HG03175 (cell line): ENCODE results near the gene GLT8D2.

Experiments
- ATAC-seq: cut with Tn5 transposase; IDR thresholded peaks from one replicate; pipeline ENCODE4 v1.9.1; 2021; ENCODE audit warnings: mild to moderate bottlenecking, moderate library complexity; ENCODE audit not compliant: unreplicated experiment

Gene GLT8D2, protein sequence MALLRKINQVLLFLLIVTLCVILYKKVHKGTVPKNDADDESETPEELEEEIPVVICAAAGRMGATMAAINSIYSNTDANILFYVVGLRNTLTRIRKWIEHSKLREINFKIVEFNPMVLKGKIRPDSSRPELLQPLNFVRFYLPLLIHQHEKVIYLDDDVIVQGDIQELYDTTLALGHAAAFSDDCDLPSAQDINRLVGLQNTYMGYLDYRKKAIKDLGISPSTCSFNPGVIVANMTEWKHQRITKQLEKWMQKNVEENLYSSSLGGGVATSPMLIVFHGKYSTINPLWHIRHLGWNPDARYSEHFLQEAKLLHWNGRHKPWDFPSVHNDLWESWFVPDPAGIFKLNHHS

DNA sequence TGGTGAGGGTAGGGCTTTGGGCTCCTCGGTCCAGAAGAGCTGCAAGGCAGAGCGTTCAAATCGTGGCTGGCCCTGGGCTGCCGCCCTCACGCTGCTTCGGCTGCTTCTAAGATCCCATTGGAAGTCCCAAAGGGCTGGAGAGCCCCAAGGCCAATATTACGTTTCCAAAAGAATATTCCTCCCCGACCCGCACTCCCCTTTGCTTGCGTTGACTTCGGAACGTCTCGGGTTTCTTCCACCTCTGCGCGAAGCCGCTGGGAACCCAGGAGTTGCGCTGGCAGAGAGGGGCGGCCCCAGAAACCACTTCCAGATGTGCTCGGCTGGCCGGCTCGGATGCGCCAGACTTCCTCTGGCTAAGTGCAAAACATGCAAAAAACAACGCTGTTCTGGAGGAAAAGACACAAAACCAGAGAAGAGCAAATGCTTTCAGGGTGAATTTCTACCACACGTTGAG, at the start of gene GLT8D2:
GLT8D2 (minus strand) TSS at position 285 of the 454 bp plus-strand sequence. CDS start 30,539 bp downstream, outside the sequence.
- no peak for ATAC-seq

DNA sequence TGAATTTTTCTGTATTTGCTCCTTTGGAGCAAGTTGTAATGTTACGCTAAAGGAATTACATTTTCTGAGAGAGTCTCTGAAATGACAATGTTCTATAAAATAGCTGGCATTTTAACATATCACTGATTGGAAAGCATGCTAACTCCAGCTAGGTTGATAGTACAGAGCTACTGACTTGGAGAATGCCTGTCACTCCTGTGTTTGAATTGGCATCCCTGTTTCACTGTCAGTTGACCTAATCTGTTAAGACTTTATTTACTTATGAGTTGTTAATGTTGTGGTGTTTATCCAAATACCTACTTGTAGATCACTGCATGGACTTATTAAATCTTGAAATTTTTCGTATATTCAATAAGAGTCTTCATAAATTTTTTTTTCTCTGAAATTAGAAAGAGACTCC, 48.0 kb upstream of the GLT8D2 start:
- ATAC-seq = no peak

DNA sequence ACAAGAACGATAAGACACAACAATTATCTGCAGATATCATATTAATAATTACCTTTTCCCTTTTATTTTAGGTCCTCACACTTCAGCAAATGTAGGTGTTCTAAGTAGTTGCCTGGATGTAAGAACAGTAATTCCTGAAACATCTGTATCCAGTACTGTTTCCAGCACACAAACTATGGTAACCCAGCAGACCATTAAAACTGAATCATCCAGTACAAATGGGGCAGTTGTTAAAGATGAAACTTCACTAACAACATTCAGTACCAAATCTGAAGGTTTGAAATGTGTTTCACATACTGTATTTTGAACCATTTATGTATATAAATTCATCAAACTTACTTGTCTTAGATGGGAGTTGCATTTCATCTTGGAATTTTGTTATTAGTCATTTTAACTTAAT, 45.3 kb upstream of the GLT8D2 start:
- ATAC-seq = no peak

DNA sequence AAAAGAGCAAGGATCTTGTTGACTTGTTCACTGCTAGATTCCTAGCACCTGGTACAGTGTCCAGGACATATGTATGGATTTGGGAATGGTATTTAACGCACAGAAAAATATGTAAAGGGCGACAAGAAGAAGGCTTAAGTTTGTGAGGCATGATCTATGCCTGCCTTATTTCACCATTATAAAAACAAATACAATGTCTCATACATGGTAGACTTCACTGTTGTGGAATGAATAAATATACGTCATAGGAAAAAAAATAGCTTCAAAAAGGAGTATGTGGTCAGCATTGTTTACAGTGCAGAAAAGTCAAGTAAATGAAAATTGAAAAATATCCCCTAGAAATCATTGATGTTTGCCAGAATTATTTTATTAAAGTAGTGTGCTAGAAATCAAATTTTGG, 44.3 kb upstream of the GLT8D2 start:
- ATAC-seq = no peak

DNA sequence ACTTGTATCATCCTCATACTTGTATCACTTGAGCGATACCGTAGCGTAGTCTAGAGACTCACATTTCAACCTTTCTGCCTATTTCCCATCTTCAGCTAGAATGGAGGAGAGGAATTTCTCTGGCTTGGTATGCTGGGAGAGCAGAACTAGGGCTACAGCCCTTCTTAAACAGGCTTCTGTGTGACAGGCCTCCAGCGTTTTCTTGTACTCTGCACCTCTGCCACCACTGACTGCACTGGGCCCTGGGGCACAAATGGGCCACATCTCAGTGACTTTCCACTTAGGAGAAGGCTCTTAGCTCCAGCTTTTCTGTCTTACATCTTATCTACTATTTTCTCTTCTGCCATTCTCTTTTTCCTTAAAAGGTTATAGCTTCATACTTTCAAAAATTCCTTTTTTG, 41.1 kb upstream of the GLT8D2 start:
- no peak for ATAC-seq

DNA sequence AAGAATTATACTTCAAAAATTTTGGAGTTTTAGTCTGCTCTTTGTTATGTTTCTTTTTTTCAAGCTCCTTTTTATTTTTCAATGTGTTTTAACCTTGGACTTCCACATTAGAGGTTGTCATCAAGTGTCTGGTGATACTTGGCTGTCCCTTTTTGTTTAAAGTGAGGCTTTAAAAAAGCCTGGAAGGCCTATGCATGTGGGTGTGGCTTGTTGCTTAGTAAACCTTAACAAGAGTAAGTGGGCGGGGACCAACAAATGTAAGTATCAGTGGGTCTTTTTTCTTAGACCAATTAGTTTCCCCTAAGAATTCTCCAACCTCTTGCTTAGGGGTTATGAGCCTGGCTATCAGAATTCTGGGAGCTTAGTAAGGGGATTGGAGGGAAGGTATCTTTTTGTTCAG, 40.7 kb upstream of the GLT8D2 start:
- no peak for ATAC-seq

DNA sequence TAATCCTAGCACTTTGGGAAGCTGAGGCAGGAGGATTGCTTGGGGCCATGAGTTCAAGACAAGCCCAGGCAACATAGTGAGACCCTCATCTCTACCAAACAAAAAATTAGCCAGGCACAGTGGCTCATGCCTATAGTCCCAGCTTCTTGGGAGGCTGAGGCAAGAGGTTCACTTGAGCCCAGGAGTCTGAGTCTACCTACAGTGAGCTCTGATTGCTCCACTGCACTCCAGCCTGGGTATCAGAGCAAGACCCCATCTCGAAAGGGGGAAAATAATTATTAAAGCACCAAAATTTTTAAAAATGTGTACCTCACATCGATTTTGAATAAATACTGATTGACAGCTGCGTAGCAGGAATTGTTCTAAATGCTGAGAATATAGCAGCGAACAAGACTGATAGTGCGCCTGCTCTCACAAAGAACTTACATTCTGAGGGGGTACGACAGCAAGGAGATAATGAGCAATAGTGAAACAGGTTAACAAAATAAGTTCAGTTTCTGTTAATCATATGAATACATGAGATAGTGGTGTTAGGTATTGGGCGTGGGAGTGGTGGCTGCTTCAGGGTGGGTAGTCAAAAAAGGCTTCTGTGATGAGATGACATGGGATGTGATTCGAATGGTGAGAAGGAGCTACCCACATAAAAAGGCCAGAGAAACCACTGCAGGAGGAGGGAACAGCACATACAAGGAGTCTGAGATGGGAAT, 33.9 kb upstream of the GLT8D2 start:
- ATAC-seq = no peak

DNA sequence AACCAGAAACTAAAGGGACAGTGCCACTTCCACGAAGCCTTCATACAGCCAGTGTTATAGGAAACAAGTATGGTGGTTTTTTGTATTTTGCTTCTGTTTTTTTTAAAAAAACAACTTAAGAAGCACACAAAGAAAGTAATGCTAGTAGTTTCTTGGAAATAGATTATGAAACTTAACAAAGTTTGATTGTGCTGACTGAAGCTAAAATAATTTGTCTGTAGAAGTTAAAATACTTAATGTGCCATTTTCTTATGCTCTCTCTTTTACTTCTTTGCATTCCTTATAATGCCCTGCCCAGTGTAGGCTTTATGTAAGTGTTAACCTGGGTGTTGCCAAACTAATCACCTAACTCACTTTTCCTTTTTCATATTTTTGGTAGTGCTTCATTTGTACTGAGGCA, 30.8 kb upstream of the GLT8D2 start:
- ATAC-seq = no peak

DNA sequence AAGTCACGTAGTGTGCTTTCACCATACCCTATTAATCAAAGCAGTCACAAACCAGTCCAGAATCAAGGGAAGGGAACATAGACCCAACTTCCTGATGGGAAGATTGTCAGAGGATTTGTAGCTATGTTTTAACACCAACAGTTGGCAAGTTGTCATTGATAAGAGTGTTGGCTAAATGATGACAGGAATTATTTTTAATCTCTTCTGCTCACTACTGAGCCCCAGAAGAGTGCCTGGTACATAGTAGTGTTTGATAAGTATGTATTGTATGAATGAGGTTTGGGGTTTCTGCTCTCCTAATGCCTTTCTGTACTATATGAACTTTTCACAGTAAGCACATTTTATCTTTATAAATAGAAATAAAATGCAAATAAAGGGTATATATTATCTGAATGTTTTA, 29.0 kb upstream of the GLT8D2 start:
- ATAC-seq = no peak

DNA sequence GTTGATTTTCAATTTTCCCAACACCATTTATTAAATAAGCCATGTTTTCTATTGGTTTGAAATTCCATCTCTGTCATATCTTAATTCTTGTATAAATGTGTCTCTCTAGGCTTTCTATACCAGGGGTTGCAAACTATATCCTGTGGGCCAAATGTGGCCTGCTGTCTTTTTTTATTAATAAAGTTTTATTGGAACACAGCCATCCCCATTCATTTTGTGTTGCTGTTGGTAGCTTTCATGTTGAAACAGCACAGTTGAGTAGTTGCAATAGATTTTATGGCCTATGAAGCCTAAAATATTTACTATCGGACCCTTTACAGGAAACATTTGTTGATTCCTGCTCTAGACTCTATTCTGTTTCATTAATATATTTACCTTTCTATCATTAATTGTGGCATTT, 23.7 kb upstream of the GLT8D2 start:
- no peak for ATAC-seq

DNA sequence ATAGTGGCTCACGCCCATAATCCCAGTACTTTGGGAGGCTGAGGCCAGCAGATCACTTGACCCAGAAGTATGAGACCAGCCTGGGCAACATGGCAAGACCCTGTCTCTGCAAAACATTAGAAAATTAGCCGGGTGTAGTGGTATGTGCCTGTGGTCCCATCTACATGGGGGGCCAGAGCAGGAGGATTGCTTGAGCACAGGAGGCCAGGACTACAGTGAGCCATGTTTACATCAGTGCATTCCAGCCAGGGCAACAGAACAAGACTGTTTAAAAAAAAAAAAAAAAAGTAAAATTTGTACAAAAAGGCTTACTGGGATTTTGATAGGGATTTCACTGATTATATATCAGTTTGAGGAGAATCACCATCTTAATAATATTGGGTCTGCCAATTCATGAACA, 22.1 kb upstream of the GLT8D2 start:
- ATAC-seq = no peak

DNA sequence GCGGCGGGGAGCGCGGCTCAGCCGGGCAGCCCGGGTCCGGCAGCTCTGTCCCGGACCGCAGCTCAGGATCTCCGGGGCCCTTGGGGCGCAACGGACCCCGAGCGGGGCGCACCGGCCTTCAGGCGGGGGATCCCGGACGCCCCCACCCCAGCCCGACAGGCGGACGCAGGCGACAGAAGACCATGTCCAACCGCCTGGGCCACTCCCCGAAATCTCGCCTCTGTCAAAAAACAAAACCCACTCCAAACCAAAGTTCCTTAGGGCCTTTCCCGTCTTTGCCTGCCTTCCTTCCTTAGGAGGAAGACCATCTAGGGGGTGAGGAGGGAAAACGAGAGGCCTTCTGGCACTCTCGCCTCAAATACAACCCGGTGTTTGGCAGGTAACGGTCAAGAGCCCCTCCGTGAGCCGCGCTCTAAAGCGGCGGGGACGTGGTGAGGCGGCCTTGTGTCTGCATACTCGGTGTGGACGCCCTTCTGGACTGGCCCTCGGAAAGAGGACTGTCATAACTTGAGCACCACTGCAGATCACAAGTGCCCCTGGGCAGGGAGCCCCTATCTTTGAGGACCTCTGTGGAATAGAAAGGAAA, 14.9 kb upstream of the GLT8D2 start:
- no peak for ATAC-seq

DNA sequence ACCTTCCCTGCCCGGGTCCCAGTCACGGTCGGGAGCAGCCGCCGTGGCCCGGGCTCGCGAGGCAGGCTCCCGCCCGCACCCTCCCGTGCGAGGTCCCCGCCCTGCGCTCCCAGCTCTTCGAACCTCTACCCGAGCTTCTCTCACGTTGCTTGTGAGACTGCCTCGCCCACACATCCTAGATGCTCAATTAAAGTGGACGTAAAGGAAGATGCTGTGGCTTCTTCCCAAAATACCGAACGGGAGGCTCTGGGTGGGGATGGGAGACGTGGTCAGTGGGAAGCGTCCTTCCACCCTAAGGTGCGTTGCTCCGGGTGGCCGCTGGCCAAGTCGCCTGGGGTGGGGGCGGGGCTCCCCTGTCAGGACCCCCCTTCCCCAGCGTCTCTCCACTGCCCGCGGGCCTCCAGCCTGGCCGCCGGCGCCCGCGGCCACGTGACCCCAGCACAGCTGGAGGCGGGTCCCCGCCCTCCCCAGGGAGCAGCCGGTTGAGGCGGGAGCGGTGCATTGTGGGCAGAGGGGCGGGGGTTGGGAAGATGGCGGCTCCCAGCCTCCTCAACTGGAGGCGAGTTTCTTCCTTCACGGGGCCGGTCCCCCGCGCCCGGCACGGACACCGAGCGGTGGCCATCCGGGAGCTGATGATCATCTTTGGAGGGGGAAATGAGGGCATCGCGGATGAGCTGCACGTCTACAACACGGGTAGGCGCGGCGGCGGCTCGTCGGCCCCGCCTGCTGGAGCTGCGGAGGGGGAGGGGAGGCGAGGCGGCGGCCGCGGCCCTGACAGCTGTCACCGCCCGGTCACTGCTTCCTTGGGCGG, 14.2 kb upstream of the GLT8D2 start, which contains the start of gene HCFC2:
HCFC2 (plus strand) TSS at position 501 of the 811 bp plus-strand sequence; CDS start at position 531, 30 bp downstream.
- peak; percentile 91 for ATAC-seq

DNA sequence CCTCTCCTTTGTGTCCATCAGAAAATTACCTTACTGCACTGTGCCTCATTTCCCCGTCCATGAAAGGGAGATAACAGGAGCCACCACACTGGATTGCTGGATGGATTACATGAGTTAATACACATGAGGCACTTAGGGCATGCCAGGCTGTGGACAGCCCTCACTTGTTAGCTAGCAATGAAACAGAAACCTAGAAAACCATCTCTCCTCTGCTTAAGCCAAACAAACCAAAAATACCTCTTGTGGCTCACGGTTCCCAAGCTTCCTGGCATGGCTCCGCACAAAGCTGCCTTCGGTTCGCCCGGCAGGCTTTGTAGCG, 13.7 kb upstream of the GLT8D2 start:
- peak; percentile 39 for ATAC-seq

DNA sequence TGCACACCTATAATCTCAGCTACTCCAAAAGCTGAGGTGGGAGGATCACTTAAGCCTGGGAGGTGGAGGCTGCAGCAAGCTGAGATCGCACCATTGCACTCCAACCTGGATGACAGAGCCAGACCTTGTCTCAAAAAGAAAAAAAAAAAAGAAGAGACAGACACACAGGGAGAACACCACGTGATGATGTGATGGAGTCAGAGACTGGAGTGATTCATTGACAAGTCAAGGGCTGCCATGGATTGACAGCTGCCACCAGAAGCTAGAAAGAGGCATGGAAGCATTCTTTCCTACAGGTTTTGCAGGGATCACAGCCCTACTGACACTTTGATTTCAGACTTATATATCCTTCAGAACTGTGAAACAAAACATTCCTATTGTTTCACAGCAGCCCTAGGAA, 10.8 kb upstream of the GLT8D2 start:
- ATAC-seq = no peak

DNA sequence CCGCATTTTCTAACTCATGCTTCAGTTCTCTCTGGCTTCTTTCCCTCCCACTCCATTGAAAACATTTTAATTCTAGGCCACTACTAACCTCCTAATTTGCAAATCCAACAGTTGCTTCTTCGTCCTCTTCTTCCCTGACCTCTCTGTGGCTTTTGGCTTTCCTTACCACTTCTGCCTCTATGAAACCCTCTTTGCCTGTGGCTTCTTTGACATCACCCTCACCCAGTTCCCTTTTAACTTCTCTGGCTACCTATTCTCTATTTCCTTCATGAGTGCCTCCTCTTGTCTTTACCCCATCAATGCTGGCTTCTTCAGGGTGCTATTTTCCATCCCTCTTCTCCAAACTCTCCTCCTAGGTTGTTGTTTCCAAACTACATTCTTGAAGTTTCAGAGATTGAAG, 10.0 kb upstream of the GLT8D2 start:
- ATAC-seq = no peak

DNA sequence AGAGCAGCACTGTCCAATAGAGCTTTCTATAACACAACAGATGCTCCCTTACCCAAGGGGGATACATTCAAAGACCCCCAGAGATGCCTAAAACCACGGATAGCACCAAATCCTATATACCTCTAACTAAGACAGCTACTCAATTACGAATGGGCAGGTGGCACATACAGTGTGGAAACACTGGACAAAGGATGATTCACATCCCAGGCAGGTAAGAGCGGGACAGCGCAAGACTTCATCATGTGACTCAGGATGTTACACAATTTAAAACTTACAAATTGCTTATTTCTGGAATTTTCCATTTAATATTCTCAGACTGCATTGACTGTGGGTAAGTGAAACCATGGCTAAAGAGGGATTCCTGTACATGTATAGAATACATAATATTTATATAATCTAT, 8.8 kb upstream of the GLT8D2 start:
- ATAC-seq = no peak

DNA sequence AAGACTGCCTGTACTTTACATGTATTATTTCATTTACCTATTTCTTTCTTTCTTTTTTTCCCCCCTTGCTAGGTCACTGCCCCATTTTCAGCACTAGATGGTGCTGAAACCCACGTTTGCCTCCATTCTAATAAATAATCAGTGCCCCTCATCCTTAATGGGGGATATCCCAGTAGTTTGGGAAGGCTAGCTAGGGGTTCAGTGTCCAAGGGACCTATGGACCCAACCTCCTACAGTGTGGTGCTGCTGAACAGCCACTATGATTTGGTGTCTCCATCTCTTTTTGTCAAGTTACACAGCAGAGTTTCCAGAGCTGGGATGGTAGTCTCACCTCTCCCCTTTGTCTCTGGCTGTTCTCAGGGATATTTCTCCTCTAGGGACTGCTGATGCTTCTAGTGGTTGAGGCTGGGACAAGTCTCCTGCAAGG, 7.8 kb upstream of the GLT8D2 start:
- no peak for ATAC-seq

DNA sequence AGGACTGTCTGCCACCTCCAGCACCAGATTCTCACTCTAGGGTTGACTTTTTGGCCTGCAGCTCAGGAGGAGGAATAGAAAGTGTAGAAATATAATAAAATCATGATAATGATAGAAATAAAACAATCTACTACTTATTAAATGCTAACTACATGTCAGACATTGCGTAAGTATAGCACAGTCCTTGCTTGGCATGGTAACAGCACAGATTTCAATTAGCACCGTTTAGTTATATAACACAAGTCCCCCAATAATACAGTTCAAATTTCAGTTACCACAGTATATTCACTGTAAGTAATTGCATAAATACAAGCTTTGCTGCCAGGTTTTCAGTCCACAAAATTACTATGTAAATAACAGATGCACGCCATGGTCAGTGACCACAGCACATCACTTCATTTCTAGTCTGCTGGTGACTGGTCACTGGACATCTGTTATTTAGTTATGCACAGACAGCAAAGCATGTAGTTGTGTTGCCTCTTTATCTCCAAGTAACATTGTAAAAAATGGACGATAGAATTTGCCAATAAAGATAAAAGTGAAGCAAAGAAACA, 6.5 kb upstream of the GLT8D2 start:
- no peak for ATAC-seq

DNA sequence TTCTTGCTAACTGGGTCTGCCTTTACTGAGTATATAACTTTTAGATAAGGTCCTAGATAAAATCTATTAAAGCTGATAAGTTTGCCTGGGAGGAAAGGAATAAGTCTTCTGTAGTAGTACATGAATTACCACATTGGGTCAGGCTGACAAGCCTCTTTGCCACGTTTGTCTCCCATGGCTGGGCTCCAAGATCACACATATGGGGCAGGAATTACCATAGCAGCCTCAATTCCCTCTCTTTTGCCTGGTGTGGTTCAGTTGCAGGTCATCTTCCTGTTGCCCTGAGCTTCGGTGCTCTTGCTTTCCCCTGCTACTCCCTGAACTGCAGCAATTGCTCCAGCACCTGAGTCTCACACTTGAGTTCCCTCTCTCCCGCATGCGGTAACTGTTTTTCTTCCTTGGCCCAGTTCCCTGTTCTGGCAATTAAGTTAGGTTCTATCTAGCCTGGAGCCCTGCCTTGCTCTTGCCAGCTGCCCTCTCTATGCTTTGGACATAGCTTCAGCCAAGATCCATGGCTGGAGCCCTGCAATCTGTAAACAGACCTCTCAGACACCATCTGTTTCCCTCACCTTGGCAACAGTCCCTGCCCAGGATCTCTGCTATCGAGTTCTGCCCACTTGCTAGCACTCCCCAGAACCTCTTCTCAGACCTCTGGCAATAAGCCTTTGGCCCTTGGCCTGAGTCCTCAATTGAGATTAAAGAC, 5.8 kb upstream of the GLT8D2 start:
- ATAC-seq = no peak
